Activated T-cell treated with anti-CD3 and anti-CD28 coated beads for 48 hours (primary cell): ENCODE measurements around the gene RPTOR.
A peak's percentile ranks its signal among the peaks of the same experiment; 100 is the strongest.

Source experiments
- DNase-seq: peaks from one replicate; pipeline ENCODE4 v3.0.0-alpha.2; 2020; ENCODE audit warnings: low read depth

The RPTOR gene

DNA sequence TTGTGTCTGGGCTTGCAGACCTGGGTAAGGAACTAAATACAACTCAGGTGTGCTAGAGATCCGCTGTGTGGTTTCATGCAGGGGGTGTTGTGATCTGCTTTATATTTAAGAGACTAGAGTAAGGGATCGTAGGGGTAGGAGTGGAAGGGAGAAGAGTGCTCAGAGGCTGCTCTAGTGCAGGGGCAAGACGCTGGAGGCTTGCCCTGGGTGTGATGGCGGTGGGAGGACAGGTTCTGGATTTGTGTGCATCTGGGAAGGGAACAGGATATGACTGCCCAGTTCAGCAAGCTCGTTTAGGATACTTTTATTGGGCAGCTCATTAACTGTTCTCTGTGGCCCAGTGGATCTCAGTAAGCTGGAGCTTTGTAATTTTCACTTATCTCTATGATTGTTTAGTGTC lies 47.6 kb downstream of the RPTOR start:
- DNase-seq, result no peak

DNA sequence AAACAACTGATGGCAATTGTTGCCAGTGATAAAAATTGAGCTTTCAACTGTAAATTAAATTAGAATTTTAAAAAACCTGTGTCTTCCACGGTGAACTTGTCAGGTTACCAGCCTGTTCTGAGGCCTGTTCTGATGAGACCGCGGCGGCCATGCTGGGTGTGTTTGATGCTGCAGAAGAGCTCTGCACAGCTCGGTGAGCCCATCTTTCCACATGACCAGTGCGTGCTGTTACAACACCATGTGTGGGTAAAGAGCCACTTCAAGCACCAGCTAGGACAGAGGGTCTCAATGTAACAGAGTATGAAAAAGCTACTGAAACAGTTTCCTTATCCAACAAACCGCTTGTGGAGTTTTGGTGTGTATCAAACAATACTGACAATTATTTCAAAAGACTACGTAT lies 48.5 kb downstream of the RPTOR start:
- no peak for DNase-seq

DNA sequence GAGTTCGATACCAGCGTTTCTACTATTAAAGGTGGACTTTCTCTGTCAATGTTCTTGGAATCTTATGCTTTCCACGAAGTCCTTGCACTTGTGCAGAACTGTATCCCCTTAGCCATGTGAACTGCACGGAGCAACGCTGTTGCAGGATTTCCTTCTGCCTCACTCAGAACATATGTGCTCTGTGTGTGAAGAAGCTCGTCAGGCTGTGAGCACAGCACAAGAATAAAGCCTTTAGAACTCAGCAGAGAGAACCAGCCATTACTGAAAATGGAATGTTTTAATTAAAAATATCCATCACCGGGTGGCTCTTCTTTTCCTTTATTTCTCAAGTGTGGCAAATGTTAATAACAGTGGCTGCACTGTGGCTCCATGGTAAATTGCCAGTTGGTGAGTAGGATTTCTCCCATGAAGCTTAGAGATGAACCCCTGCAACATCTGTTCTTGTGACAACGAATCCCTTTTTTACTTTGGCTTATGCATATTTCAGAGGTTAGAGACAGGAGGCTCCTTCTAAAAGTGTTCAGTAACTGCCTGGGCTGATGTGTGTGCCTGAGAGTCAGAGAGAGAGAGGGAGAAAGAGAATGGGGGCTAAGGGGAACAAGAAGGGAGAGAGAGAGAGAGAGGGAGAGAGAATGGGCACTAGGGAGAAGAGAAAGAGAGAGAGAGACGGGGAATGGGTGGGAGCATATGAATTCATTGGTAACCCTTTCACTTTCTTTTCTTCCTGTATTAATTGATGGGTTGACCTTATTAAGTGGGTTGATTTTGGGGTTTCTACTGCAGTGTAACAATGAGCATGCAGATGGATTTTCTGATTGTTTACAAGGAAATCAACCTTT lies 50.0 kb downstream of the RPTOR start:
- DNase-seq, result no peak

DNA sequence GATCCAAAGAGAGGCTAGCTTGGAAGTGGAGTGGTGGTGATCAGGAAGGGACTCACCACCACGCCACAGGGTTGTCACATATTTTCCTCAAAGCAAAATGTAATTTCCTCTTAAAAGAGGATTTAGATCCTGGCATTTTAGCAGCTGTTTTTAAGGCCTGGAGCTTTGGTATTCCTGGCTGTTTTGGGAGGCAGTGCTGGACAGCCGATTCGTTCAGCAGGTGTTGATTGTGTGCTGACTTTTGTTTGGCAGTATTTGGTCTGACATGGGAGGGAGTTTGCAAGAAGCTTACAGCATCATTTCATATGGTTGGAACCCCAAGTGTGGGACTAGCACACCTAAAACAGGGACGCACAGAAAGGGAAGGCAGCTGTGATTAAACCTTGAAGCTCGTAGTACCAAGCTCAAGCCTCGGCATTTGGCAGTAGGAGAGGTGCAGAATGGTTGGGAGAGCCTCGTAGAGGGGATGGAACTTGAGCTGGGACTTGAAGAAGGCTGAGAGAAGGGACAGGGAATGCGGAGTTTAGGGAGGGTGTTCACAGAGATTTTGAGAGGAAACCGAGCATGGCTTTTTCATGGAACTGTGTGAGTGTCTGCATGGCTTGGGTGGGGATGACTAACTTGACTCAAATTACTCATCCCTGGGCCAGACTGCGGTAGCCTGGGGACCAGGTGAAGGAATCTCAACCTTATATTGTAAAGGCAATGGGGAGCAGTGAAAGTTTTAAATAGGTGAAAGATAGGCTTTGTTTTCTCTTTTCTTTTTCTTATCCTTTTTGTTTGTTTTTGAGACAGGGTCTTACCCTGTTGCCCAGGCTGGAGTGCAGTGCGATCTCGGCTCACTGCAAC lies 52.3 kb downstream of the RPTOR start:
- peak; percentile 12 for DNase-seq

DNA sequence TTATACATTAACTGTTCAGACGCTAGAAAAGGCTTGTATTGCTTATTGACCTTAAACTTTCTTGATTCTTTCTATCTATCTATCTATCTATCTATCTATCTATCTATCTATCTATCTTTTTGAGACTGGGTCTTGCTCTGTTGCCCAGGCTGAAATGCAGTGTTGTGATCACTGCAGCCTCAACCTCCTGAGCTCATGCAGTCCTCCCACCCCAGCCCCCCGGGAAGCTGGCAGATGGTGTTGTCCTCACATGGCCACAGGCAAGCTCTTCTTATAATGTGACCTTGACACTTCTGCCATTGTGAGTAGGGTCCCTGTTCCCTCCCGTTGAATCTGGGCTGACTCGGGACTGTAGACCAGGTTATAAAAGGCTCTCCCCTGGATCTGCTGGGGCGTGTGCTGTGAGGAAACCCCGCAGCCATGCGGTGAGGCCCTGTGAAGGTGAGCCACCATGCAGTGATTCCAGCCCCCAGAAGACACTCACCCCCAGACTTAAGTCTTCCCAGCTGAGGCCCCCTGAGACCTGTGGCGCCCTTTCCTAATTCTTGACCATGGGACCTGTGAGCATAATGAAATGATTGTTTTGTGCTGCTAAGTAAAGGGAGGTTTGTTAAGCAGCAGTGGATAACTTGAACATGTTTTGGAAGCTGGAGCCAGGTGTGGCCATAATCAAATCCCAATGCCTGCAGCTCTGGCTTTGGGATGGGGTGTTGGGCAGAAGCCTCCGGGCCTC lies 54.3 kb downstream of the RPTOR start:
- no peak for DNase-seq

DNA sequence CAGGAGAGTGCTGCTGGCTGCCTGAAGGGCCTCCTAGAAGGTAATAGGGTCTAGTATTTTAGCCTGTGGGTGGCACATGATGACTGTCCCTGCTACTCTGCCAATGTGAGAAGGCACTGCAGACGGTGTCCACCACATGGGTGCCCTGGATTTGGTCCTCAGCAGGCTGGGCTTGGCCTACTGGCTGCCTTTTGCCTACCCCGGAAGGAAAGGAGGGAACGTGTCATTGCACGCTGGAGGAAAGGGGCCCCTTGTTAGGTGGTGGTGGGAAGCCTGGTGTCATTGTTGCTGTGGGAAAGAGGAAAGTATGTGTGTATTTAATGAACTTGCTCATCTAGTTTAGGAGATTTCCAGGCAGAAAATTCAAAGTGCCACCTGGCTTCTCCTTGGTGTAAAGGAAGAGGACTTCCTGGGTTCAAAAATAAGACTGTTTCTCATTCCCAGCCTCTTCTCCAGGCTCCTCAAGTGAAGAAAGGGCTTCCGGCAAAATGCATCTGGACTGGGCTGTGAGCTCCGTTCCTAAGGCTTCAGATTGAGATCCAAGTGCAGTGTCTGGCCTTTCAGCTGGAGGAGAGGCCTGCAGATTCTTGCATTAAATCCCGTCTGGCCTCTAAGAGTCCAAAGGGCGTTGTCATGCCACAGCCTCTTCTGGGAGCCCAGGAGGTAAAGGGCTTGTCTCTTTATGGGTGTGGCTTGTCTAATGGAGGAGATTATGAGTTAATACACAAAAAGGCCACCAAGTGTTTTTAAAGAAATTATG lies 55.1 kb downstream of the RPTOR start:
- DNase-seq, result no peak

DNA sequence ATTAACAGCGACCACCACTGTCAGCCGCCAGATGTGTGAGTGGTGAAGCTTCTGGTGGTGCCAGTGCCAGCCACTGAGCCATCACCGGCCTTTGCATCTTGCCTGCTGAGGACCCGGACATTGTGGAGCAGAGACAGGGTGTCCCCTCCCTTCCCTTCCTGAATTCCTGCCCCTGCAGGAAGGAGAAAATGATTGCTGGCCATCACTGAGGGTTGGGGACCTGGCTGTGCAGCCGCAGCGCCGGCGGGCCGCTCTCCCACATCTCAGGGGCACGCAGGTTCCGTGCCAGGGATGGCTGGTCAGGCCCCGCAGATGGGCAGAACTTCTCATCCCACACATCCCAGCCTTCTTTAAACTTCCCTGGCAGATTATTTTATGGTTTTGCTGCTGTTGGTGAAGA lies 56.5 kb downstream of the RPTOR start:
- no peak for DNase-seq

DNA sequence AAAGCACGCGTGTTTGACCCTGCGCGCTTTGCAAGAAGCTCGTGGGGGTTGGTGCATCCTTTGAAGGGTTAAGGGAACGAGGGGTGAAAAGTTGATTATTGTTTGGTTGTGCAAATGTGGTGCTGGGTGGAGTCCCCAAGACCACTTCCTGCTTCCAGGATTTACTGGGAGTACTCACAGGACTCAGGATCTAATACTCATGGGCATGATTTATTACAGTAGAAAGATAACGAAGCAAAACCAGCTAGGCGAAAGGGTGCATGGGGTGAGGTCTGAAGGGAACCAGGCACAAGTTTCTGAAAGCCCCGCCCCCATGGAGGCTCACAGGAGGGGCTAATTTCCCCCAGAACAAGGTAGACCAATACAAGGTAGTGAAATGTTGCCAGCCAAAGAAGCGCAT lies 58.8 kb downstream of the RPTOR start:
- DNase-seq, result no peak

DNA sequence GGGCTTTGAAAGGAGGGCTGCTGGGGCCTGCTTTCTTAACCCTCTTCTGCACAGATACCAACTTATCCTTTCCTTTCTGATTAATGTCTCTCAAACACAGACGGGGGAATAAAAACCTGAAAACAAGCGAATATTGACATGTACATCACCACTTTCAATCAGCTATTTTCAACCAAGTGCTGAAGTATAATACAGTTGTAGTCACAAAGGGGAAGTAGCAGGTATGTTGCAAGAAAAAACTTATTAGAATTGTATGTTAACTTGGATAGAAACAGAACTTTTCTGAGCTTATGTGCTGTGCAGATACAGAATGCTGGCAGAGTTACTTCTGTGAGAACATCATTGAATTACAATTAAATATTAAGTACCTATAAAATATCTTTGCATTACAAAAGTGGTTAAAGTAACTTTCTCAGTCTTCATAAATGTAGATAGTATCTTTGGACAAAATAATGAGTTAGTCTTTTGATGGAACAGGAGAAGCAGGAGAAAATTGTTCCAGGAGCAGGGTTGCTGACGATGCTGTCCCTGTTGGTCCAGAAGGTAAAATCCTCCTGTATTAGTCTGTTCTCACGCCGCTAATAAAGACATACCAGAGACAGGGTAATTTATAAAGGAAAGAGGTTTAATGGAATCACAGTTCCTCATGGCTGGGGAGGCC lies 59.5 kb downstream of the RPTOR start:
- no peak for DNase-seq

DNA sequence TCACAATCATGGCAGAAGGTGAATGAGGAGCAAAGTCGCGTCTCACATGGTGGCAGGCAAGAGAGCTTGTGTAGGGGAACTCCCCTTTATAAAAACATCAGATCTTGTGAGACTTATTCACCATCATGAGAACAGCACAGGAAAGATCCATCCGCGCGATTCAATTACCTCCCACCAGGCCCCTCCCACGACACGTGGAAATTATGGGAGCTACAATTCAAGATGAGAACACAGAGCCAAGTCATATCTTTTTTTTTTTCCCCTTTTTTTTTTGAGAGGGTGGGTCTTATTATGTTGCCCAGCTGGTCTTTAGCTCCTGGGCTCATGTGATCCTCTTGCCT lies 60.0 kb downstream of the RPTOR start:
- peak; percentile 11 for DNase-seq

DNA sequence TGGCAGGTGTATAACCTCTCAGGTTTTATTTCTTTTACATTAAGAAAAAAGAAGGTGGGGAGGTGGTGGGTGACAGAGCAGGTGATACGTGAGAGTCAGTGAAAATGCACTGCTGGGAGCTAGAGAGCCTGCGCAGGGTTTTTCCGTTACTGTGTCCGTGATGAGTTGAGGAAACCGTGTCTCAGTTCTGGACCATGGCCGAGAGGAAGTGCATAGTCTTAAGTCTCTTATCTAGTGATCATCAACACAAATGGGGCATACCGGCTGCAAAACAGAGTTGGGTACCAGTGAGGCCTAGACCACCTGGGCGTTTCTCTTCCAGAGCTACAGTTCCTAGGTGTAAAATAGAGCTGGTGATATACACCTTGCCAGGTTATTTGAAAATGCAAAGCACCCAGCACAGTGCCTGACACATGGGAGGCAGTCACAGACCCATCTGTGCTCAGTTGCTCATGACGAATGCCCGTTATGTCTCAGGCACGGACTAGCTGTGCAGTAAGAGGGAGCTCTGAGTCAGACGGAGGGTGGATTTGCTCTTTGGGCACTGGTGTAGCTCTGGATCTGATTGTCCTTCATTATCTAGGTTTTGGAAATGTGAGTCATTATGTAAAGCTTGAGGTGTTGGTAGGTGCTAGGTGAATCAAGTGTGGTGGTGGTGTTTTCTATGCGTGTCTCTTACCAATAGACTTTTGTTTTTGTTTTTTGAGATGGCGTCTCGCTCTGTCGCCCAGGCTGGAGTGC lies 60.9 kb downstream of the RPTOR start:
- DNase-seq, result peak; percentile 70

DNA sequence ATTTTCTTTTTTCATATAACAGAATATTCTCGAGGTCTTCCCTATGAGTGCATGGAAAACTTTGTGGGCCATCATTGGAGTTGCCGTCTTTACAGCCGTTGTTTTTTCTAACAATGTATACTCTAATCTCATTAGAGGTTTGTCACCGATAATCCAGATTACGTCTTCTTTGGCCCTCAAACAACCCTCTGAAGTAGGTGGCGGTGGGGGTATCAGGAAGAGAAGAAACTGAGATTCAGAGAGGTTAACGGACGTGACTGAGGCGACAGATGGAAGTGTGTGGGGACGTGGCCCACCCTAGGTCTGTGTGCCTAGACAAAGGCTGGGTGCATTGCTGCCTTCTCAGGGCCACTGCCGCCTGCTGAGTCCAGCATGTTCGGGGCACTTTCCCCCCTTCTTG lies 63.7 kb downstream of the RPTOR start:
- no peak for DNase-seq

DNA sequence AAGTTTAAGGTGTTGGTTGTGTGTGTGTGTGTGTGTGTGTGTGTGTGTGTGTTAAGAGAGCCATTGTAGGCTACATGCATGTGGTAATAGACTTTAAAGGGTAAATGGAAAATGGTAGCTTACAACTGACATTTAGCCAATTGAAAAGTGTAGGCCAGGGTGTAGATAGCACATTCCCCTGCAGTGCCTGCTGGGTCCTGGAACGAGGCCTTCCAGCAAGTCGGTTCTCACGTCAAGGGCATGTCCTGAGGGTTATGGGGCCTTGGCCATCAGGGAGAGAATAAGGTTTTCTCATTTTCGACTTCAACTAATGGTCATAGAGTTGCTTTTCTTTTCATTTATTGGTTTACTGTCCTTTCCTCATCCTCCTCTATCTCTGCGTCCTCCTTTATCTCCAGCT lies 65.1 kb downstream of the RPTOR start:
- no peak for DNase-seq

DNA sequence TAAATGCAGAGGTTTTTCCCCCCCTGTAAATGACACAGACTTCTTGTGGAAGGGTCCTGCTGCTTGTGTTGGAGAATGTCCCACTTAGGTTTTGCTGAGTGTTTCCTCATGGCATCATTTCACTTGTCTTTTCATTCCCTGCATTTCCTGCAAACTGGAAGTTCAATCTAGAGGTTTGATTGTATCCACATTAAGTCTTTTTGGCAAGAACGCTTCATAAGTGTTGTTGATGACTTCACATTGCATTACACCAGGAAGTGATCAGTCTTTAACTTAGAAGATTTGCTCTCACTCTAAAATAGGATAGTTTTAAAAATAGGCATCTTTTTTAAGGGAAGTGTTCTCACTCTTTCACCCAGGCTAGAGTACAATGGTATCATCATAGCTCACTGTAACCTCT lies 67.2 kb downstream of the RPTOR start:
- DNase-seq, result no peak

DNA sequence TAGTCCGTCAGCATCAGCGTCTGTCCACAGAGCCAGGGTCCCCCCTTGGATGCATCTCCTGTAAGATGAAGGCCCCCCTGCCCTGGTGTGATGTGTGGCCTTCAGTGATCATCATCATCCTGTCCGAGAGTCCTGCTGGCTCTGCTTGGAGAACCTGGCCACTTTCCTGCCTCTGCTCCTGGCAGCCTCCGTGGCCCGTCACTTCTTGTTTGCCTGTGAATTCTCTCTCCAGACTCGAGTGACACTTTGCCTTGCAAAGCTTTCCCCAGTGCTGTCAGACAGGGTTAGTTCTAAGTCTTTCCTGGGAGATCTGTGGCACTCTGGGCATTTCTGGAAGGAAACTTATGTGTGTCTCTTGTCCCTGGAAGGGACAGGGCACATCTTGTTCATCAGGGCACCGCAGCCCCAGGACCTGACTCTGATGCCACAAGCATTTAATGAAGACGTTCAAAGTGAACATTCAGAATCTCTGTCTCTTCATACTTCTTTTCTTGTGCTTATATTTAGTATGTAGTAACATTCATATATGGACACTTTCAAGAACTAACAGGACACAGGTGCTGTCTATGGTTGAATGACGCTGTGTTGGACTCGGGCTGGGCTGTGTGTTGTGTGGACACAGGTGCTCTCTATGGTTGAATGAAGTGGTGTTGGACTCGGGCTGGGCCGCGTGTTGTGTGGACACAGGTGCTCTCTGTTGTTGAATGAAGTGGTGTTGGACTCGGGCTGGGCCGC lies 68.5 kb downstream of the RPTOR start:
- no peak for DNase-seq

DNA sequence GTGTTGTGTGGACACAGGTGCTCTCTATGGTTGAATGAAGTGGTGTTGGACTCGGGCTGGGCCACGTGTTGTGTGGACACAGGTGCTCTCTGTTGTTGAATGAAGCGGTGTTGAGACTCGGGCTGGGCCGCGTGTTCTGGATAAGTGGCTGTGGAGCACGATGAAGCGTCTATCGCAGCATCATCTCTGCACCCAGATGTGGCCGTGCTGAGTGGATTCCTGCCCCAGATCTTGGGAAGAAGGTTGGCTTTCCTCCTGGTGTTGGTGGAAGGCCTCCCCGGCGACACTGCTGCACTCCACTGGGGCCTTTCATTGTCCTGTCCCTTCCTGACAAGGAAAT lies 69.1 kb downstream of the RPTOR start:
- DNase-seq, result no peak

DNA sequence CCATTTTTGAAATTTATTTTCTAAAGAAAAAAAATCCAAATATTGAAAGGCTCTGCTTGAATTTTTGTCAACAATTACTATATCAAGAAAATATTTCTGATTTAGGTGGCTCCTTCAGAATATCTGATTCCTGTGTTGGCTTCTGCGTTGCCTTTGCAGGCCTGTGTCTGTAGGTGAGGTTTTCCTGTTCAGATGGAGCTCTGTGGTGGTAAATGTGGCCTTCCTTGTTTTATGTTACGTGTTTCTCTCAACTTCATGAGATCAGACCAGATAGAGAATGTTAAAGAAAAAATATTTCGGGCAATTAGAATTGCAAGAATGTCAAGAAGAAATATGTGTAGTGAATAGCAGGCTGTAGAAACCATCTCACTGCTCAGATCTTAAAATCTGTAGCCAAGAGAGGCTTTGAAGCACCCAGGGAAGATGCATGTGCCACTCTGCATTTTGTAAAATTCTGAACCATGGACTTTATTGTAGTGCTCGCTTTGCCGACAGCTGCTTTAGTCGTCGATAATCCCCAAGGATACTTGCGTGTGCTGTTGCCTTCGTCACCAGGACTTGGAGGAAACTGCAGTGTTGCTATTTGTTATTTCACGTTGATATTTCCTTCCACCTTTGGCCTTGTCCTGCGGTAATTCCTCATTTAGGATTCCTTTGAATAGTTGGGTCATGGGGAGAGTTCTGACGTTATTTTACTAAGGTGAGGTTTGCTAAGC lies 69.9 kb downstream of the RPTOR start:
- DNase-seq, result no peak

DNA sequence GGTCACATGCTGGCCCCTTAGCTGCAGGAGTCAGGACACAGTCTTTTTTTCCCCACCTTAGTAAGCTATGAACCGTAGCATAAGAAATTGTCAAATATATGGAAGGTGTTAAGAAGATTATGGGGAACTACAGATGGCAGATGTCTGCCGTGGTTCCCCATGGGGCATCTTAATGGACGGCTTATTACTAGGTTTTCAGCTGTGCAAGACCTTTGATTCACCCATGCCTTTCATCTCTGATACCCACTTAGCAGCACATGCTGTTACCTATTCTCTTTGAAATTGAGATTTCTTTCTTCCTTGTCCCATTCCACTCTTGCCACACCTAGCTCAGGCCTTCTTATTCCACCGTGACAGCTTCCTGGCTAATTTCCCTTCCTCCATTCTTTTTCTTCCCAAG lies 70.7 kb downstream of the RPTOR start:
- no peak for DNase-seq

DNA sequence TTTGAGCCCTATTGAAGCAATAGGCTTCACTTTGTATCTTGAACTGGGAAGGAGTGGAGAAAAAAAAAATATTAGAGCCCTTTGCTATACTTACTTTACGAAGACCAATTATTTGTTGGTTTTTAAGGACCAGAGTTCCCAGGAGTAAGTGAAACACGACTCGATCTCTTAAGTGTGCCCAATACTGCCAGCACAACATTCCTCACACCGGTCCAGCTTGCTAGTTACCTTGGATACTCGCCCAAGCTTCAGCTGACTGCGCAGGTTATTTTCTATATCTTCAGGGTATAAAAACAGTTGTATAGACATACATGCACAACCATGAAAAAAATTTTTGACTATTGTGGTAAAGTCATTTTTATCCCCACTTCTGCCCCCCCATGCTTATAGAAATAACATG lies 72.1 kb downstream of the RPTOR start:
- no peak for DNase-seq

DNA sequence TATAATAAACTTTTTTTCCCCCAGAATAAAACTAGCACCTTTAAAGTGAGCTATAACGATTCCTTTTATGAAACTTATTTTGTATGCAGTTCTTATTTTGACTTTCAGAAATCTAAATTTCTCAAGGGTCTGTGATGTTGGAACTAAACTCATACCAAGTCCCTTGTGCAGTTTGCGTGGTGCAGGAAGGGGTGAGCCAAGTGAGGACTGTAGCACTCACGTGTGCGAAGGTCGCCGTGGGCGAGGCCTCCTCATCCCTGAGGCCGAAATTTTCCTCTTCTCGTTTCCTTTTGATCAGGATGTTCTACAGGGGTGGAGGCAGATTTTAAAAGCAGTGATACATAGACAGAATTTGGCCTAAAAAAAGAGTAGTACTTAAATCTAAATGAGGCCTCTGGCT lies 73.7 kb downstream of the RPTOR start:
- no peak for DNase-seq
